HG03060 (cell line): ENCODE data around the gene AP2A1.

ENCODE experiments used
- ATAC-seq: cut with Tn5 transposase; IDR thresholded peaks from one replicate; pipeline ENCODE4 v1.9.1; 2021; ENCODE audit warnings: low read depth, moderate number of reproducible peaks; ENCODE audit not compliant: unreplicated experiment

Gene AP2A1

DNA sequence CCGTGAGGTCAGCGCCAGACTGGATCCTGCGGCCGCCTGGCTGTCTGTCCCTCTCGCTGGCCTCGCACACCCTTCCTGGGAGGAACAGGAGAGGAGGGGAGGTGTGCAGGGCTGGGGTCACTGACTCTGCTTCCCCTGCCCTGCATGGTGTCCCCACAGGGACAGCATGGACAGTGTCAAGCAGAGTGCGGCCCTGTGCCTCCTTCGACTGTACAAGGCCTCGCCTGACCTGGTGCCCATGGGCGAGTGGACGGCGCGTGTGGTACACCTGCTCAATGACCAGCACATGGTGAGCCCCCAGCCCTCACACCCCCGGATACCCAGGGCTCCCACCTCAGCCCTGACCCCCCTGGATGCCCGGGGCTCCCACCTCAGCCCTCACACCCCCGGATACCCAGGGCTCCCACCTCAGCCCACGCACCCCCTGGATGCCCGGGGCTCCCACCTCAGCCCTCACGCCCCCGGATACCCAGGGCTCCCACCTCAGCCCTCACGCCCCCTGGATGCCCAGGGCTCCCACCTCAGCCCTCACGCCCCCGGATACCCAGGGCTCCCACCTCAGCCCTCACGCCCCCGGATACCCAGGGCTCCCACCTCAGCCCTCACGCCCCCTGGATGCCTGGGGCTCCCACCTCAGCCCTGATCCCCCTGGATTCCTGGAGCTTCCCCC is 25.1 kb downstream of the AP2A1 start:
- no peak for ATAC-seq

DNA sequence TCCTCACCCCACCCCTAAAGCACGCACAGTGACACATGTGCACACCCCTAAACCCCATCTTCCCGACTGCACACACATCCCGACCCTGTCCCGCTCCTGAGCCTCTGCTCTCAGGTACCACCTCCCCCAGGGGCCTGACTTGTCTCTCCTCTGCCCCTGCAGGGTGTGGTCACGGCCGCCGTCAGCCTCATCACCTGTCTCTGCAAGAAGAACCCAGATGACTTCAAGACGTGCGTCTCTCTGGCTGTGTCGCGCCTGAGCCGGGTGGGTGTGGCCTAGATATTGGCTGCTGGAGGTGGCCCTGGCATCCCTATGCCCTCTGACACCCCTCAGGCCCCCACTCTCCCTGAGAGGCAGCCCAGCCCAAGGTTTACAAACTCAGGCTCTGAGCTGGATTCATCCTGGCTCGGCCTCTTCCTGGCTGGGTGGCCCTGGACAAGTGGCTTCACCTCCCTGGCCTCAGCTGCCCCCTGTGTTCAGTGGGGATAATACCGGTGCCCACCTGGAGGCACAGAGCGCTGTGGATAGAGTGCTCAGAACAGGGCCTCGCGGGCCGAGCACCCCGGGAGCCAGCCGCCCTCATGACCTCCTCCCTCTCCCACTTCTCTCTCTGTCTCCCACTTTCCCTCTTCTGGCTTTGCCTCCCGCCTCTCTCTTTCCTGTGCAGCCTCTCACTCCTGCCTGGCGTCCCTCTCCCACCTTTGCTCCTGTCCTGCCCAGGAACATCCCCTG is 26.2 kb downstream of the AP2A1 start:
- no peak for ATAC-seq

GRCh38 chr19:49793561-49793840 is 26.7 kb downstream of the AP2A1 start:
- no peak for ATAC-seq

GRCh38 chr19:49795615-49796014 is 28.8 kb downstream of the AP2A1 start:
- ATAC-seq, result no peak

GRCh38 chr19:49798574-49798973 is 31.8 kb downstream of the AP2A1 start:
- ATAC-seq, result no peak

DNA sequence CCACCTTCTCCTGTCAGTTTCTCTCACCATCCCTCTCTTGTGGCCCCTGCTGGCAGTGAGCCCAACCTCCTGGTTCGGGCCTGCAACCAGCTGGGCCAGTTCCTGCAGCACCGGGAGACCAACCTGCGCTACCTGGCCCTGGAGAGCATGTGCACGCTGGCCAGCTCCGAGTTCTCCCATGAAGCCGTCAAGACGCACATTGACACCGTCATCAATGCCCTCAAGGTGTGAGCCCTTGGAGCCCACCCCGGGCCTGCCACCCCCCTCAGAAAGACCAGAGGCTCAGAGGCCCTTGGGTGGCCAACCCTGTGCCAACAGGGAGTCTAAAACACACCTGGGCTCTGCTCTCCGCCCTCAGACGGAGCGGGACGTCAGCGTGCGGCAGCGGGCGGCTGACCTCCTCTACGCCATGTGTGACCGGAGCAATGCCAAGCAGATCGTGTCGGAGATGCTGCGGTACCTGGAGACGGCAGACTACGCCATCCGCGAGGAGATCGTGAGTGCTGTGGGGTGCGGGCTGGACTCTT is 32.5 kb downstream of the AP2A1 start:
- ATAC-seq, result no peak

DNA sequence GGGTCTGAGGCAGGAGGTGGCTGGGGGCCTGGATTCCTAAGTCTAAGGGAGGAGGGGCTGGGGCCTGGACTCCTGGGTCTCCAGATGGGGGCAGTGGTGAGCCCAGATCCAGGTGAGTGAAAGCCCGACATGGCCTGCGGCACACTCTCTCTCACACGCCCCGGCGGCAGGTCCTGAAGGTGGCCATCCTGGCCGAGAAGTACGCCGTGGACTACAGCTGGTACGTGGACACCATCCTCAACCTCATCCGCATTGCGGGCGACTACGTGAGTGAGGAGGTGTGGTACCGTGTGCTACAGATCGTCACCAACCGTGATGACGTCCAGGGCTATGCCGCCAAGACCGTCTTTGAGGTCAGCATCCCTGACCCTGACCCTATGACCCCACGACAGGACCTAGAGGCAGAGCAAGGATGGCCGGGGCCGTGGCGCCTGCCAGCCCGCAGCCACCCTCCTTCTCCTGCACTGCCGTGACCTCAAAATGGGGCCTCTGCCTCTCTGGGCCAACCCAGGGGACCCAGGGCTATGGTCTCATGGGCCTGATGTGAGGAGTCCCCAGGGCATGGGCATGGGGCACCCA is 33.1 kb downstream of the AP2A1 start:
- no peak for ATAC-seq

- ATAC-seq, result no peak
These were observed 34.0 kb downstream of the AP2A1 start for GRCh38 chr19:49800771-49801170.

- ATAC-seq, result no peak
These were observed 34.6 kb downstream of the AP2A1 start for GRCh38 chr19:49801401-49801888.

DNA sequence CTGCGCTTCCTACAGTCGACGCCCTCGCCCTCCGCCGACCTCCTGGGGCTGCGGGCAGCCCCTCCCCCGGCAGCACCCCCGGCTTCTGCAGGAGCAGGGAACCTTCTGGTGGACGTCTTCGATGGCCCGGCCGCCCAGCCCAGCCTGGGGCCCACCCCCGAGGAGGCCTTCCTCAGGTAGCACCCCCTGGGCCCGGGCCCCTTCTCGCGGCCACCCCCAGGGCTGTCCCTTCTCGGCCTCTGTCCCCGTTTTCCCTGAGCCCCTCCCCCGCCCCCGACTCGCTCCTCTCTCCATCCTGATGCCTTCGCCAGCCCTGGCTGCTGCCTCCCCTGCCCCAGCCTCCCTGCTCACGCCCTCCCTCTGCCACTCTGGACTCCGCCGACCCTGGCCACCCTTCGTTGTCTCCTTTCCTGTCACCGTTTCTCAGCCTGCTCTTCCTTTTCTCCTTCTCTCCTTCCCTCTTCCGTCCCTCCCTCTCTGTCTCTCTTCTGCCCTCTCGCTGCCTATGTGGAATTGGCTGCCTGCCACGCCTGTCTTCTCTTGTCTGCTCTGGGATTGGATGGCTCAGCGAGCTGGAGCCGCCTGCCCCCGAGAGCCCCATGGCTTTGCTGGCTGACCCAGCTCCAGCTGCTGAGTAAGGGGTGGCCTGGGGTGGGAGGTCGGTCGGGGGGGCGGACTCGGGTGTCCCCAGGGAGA is 35.3 kb downstream of the AP2A1 start:
- ATAC-seq, result no peak

DNA sequence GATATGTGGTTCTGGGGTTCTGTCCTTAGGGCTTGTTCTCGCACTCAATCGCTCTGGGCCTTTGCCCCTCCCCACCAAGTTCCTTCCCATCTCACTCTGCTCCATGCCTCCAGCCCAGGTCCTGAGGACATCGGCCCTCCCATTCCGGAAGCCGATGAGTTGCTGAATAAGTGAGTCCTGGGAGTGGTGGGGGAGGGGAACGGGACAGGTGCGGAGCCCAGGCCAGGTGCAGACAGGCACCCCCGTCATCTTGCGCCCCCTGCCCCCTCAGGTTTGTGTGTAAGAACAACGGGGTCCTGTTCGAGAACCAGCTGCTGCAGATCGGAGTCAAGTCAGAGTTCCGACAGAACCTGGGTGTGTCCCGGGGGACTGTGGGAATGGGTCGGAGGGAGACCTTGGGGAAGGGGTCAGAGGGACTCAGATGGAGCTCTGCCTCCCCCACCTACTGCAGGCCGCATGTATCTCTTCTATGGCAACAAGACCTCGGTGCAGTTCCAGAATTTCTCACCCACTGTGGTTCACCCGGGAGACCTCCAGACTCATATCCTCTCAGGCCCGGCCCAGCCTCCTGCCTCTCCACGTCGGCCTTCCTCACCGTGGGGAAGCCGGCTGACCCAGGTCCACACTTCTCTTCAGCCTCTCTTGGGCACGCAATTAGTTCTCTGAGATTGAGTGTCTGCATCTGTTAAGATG is 36.2 kb downstream of the AP2A1 start:
- no peak for ATAC-seq

DNA sequence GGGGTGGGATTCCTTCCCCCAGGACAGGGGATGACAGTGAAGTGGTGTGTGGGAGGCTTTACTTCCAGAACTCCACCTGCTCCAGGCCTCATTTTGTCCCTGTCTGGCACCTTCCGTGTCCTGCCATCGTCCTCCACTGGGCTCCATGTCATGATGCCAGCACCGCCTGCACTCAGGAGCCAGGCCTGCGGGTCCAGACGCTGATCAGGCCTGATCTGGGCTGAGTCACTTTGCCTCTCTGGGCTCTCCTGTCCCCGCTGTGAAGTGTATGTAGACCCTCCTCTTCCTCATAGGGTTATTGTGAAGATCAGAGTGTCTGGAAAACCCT is 36.7 kb downstream of the AP2A1 start:
- no peak for ATAC-seq

GRCh38 chr19:49805822-49806619 is 39.2 kb downstream of the AP2A1 start:
- no peak for ATAC-seq

GRCh38 chr19:49806620-49806959 is 39.8 kb downstream of the AP2A1 start:
- ATAC-seq, result no peak

DNA sequence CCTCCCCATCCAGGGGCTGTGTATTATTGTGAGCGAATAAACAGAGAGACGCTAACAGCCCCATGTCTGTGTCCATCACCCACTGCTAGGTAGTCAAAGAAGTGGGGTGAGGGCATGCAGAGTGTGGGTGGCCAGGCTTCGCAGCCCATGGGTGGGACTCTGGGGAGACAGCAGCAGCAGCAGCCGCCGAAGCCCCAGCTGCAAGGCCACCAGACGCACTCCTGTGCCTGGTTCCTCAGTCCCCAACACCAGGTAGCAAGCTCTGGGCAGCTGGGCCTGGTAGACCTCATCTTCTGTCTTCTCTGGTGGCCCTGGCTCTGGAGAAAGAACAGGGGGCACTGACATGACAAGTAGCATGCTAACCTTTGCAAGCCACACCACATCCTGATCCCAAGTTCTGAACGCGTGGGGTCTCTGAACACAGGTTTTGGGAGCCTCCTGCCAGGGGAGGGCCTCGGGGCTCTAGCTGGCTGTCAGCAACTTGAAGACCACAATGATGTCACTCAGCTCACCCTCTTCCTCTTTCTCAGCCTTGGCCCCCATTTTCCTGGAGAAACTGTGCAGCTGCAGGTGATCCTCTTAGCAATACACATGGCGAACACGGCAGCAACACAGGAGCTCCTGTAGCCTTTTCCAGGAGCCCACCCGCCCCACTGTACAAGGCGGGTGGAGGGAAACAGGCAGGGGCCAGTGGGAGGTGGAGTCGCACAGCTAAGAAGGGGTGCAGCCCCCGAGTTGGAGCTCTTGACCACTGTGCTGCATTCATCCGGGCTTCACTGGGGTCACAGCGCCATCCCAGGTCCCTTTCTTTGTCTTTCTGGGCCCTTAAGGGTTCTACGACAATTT is 40.5 kb downstream of the AP2A1 start:
- no peak for ATAC-seq

DNA sequence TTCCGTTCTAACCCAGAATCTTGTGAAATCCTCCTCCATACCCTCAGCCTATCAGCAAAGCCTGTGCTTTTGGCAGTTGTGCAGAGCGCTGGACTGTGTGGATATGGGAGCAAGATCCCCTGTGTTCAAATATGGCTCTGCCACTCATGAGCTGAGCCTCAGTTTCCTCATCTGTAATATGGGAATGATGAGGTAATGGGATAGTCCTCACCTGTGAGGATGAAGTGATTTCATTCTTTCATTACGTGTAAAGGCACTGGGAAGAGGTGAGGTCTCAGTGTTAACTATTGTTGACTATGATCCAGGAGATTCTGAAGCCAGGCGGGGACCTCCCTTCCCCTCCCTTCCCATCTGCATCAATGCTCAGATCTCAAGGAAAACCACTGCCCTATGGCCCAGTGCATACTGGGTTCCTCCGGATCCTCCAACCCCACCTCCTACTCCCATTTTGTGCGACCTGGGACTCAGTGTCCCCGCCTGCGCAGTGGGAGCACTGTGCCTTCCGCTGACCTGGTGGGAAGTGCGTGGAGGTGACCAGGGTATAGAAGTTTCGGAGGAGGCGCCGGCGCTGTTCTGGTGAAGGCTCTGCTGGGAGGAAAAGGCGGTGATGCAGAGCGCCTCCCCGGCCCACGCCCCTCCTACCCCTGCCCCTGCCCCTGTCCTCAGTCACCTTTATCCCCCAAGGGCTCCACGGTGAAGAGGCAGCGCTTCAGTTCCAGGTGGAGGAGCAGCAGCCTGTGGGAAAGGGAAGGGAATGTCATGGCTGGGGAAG is 41.3 kb downstream of the AP2A1 start:
- no peak for ATAC-seq

- ATAC-seq, result no peak
These were observed 41.9 kb downstream of the AP2A1 start for GRCh38 chr19:49808711-49809159.

GRCh38 chr19:49809160-49809940 is 42.5 kb downstream of the AP2A1 start:
- ATAC-seq, result no peak
